HL-60 (cell line): ENCODE results near the gene SWAP70.

Source experiments
- DNase-seq, 2 experiments: peaks; one replicate each; pipeline ENCODE4 v3.0.0-alpha.2; 2010 to 2020; ENCODE audit warnings: low read depth in 1 of 2, low spot score in 1 of 2
- H3K27ac ChIP-seq: fragments of 250-450 bp; sonication (Bioruptor Pico); replicated peaks from 2 replicates; pipeline ENCODE4 v1.5.1; 2020; ENCODE audit warnings: mild to moderate bottlenecking, moderate library complexity
- H3K27me3 ChIP-seq: fragments of 250-450 bp; sonication (Bioruptor Pico); 2 replicates; pipeline ENCODE4 v1.5.1; 2021; ENCODE audit warnings: mild to moderate bottlenecking, moderate library complexity; ENCODE audit not compliant: insufficient read depth, poor library complexity, severe bottlenecking
- H3K4me3 ChIP-seq: replicated peaks from 2 replicates; pipeline ENCODE4 v1.5.1; 2011; ENCODE audit warnings: mild to moderate bottlenecking, control low read depth, low read length; ENCODE audit not compliant: insufficient read depth
- GABPA ChIP-seq: IDR thresholded peaks from 2 replicates; pipeline ENCODE4 v1.6.1; 2012; ENCODE audit warnings: low read depth
- POLR2AphosphoS5 ChIP-seq: IDR thresholded peaks from 2 replicates; pipeline ENCODE4 v1.6.1; 2012; ENCODE audit warnings: low read depth
- SPI1 ChIP-seq: IDR thresholded peaks from 2 replicates; pipeline ENCODE4 v1.6.1; 2012; ENCODE audit warnings: low read depth, mild to moderate bottlenecking, borderline replicate concordance
- TF ChIP-seq, protein P1 (sequence below): IDR thresholded peaks from 2 replicates; pipeline ENCODE4 v1.6.1; 2012; ENCODE audit warnings: low read depth; ENCODE audit not compliant: insufficient replicate concordance
- TF ChIP-seq, protein P2 (sequence below): IDR thresholded peaks from one replicate; pipeline ENCODE4 v1.5.1; 2011; ENCODE audit warnings: low read length, control low read depth, inconsistent platforms; ENCODE audit not compliant: insufficient read depth

SWAP70 gene

GRCh38 chr11:9717040-9717357 is 53.1 kb downstream of the SWAP70 start:
- DNase-seq: no peak
- TF ChIP-seq GABPA (no peak), SPI1 (no peak), POLR2AphosphoS5 (no peak)
- TF ChIP-seq, protein P1, sequence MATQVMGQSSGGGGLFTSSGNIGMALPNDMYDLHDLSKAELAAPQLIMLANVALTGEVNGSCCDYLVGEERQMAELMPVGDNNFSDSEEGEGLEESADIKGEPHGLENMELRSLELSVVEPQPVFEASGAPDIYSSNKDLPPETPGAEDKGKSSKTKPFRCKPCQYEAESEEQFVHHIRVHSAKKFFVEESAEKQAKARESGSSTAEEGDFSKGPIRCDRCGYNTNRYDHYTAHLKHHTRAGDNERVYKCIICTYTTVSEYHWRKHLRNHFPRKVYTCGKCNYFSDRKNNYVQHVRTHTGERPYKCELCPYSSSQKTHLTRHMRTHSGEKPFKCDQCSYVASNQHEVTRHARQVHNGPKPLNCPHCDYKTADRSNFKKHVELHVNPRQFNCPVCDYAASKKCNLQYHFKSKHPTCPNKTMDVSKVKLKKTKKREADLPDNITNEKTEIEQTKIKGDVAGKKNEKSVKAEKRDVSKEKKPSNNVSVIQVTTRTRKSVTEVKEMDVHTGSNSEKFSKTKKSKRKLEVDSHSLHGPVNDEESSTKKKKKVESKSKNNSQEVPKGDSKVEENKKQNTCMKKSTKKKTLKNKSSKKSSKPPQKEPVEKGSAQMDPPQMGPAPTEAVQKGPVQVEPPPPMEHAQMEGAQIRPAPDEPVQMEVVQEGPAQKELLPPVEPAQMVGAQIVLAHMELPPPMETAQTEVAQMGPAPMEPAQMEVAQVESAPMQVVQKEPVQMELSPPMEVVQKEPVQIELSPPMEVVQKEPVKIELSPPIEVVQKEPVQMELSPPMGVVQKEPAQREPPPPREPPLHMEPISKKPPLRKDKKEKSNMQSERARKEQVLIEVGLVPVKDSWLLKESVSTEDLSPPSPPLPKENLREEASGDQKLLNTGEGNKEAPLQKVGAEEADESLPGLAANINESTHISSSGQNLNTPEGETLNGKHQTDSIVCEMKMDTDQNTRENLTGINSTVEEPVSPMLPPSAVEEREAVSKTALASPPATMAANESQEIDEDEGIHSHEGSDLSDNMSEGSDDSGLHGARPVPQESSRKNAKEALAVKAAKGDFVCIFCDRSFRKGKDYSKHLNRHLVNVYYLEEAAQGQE: no peak
- TF ChIP-seq, protein P2, sequence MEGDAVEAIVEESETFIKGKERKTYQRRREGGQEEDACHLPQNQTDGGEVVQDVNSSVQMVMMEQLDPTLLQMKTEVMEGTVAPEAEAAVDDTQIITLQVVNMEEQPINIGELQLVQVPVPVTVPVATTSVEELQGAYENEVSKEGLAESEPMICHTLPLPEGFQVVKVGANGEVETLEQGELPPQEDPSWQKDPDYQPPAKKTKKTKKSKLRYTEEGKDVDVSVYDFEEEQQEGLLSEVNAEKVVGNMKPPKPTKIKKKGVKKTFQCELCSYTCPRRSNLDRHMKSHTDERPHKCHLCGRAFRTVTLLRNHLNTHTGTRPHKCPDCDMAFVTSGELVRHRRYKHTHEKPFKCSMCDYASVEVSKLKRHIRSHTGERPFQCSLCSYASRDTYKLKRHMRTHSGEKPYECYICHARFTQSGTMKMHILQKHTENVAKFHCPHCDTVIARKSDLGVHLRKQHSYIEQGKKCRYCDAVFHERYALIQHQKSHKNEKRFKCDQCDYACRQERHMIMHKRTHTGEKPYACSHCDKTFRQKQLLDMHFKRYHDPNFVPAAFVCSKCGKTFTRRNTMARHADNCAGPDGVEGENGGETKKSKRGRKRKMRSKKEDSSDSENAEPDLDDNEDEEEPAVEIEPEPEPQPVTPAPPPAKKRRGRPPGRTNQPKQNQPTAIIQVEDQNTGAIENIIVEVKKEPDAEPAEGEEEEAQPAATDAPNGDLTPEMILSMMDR: no peak
- H3K27me3 ChIP-seq: no peaks in the 10 kb centered on the region
- peak overlapping the region; percentile 70 for H3K27ac ChIP-seq
- no peak overlapping the region for H3K4me3 ChIP-seq

DNA sequence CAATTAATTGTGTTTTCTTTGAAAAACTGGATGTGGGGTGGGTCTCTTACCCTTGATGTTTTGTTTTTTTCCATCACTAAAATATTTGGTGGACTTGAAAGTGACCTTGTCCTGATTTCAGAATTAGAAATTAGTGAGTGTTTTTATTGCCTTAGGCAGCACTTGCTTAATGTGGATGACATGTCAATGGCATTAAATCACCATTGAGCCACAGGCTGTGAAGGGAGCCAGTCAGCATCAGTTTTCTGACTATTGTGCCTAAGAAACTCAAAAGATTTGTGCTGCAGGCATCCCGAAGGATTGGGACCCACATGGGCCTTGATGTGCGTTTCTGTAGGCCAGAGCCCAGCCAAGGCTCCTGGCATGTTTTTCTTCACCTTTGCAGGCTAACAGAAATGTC is 53.8 kb downstream of the SWAP70 start:
- no peak for DNase-seq
- TF ChIP-seq, protein P1: no peak
- TF ChIP-seq, protein P2: no peak
- TF ChIP-seq POLR2AphosphoS5: no peak
- TF ChIP-seq SPI1: no peak
- H3K27ac ChIP-seq: peak overlapping the region; percentile 32

GRCh38 chr11:9718147-9718546 is 54.3 kb downstream of the SWAP70 start:
- TF ChIP-seq, protein P2: no peak
- TF ChIP-seq, protein P1: no peak
- TF ChIP-seq POLR2AphosphoS5 (no peak), SPI1 (no peak), GABPA (no peak)
- Histone ChIP-seq H3K27me3 (no peaks in the 10 kb centered on the region), H3K27ac (peak overlapping the region; percentile 32), H3K4me3 (no peak overlapping the region)
- no peak for DNase-seq

More for the DNA sequence above, 53.8 kb downstream of the SWAP70 start:
- Histone ChIP-seq H3K27me3 (no peaks in the 10 kb centered on the region), H3K4me3 (no peak overlapping the region)
